Stomach (tissue), 4 donors: ENCODE results near the gene AXL.

ENCODE experiments used
- EP300 ChIP-seq: sonication (generic); formaldehyde crosslinking; IDR thresholded peaks from one replicate; pipeline ENCODE4 v1.6.1; 2017; ENCODE audit warnings: antibody characterized with exemption
- POLR2AphosphoS5 ChIP-seq, 3 donors: sonication (generic); formaldehyde crosslinking; IDR thresholded peaks; one replicate each; pipeline ENCODE4 v1.6.1; 2016; ENCODE audit warnings: antibody characterized with exemption in 3 of 3
- TF ChIP-seq, protein P1 (sequence below), 7 experiments: fragments of 450-650 bp in 4 of 7; fragments of 200-600 bp in 3 of 7; sonication (generic) in 3 of 7; IDR thresholded peaks; one replicate each; pipeline ENCODE4 v1.5.1; 2016 to 2019; ENCODE audit warnings: antibody characterized with exemption in 7 of 7, control low read depth in 2 of 7, mild to moderate bottlenecking in 1 of 7

DNA sequence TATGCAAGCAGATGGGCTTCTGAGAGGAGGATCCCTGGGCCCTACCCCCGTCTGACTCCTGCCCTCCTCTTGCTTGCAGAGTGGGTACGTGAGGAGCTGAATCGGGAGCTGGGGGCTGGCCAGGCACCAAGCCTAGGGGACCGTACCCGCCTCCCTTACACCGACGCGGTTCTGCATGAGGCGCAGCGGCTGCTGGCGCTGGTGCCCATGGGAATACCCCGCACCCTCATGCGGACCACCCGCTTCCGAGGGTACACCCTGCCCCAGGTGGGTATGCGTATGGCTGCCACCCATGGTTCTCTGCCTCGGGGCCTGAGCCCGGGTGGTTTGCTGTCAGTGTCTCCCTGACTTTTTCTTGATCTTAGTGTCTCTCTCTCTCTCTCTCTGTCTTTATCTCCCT, 15.7 kb upstream of the AXL start:
- TF ChIP-seq, protein P1, sequence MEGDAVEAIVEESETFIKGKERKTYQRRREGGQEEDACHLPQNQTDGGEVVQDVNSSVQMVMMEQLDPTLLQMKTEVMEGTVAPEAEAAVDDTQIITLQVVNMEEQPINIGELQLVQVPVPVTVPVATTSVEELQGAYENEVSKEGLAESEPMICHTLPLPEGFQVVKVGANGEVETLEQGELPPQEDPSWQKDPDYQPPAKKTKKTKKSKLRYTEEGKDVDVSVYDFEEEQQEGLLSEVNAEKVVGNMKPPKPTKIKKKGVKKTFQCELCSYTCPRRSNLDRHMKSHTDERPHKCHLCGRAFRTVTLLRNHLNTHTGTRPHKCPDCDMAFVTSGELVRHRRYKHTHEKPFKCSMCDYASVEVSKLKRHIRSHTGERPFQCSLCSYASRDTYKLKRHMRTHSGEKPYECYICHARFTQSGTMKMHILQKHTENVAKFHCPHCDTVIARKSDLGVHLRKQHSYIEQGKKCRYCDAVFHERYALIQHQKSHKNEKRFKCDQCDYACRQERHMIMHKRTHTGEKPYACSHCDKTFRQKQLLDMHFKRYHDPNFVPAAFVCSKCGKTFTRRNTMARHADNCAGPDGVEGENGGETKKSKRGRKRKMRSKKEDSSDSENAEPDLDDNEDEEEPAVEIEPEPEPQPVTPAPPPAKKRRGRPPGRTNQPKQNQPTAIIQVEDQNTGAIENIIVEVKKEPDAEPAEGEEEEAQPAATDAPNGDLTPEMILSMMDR (IDR thresholded peaks at IDR 0.05), result no peak
- TF ChIP-seq EP300 (no peak), POLR2AphosphoS5 (IDR thresholded peaks at IDR 0.05) (no peak)
